Stimulated activated CD4-positive, alpha-beta T cell treated with anti-CD3 and anti-CD28 coated beads, Interleukin-12 subunit alpha, Interleukin-12 subunit beta, amount 100 ng/mL, for 48 hours (primary cell): ENCODE measurements around the gene NR3C2.

Experiments used
- DNase-seq, 3 donors: peaks; one replicate each; pipeline ENCODE4 v3.0.0-alpha.2; 2020; ENCODE audit warnings: low read depth in 2 of 3, low spot score in 1 of 3

NR3C2 gene

DNA sequence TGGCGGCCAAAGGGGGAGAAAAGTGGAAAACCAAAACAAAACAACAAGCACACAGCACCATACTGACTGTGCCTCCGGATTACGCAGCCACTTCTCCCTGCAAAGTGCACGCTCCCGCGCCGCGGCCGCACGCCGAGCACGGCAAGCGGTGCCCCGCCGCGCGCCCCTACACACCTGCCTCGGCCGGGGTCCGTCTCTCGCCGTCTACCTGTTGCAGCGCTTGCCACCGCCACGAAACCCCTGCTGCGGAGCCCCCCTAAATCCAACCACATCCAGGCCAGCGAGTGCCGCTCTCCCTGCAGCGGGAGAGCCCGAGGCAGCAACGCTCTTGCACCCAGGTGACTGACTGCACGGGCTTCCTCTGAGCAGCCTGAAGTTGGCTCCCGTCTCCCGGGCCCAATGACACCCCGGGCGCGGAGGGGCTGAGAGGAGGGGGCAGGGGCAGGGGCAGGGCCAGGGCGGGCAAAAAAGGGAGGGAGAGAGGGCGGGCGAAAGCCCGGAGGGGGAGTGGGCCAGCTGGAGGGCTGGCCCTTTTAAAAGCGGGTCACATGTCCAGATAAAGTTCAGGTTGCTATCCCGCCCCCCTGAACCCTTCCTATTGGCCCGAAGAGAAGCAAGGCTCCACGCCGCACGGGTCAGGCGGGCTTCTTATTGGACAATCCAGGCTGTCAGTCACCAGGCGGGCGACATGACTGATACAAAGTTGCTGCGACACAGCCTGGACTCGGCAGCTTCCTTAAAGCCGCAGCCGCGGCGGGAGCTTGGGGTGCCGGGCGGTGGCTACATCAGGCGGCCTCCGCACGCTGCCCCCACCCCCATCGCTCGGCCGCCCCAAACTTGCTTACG lies at the start of gene NR3C2:
TSS of gene NR3C2 (minus strand) at position 429 of the 846 bp plus-strand sequence.
- DNase-seq: peak; percentile 91 to 93 (median 93)

DNA sequence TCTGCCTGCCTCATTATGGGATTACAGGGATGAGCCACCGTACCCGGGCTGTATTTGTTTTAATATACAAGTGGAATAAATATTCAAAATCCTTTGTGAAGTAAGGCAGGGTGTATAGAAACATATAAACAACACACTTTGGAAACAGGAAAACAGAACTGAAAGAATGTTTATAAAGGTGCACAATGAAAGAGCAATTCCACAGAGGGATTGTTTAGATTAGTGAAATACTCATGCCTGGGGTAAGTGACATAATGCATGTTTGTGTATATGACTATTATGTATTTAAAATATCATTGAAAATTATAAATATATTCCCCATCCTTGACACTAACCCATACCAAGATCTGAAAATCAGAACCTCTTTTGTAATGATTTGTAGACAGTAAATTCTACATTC lies 45.0 kb upstream of the NR3C2 start:
- DNase-seq: no peak

DNA sequence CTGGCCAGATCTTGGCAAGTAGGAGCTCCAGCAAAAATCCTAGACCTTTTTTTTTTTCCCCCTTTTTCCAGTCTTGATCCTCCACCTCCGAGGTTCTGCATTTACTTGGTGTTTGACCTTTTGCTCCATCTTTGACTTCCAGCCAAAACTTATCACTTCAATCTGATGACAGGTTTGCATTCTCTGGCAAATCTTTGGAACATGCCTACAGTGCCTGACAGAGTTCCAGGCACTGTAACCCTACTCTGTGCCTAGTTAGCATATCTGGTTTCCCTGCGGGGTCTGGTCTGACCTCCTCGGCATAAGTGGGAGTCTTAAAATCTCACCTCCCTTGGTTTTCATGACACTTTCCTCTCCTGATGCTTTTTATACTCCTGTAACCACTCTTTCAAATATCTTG lies 39.4 kb upstream of the NR3C2 start:
- DNase-seq: no peak

DNA sequence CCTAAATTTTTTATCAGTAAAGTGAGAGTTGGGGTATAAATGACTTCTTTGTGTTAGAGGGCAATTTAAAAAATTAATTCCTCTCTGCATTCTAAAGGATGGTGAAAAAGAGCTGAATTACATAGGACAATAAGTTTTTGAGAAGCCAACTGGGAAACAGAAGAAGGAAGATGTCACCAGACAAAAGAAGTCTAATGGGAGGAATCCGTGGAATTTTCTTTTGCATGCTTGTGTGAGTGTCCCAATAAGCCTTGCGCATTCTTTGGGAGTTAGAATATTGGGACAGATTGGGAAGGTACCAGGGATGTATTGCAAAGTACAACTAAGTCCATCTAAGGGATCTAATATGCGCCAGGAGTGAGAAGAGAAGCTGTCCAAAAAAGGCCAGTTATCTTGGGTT lies 35.1 kb upstream of the NR3C2 start:
- no peak for DNase-seq

DNA sequence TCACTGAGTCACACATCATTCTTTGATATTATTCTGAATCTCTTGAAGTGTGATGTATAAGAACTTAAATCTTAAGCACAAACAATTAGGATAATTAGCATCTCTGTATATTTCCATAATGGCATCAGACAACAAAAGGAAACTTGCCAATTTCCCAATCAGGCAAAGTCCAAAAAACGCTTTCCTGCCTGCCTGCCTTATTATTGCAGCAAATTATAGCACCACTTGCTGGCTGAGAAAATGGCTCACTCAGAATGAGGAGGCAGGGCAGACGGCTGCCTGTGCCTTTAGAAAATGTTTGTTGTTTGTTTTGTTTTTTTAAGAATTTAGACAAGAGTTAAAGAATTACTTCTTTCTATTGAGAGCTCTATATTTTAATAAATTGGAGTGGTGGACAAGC lies 27.7 kb upstream of the NR3C2 start:
- DNase-seq: no peak

DNA sequence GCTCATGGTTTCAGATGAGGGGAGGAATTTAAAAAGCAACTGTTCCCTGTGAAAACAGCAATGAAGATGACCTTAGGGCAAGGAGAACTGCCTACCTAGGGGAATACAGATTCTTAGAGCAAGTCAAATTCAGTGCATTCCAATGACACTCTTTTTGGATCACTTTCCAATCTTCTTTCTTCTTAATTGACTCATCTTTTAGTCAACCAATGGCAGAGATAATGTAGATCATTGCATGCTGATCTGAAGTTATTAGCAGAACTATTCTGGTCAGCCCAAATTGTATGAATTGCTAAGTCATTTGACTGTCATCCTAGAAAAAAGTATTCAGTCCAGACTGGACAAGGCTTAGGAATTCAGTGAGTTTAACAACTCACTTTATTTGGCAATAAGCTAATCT lies 12.6 kb upstream of the NR3C2 start:
- DNase-seq: no peak

DNA sequence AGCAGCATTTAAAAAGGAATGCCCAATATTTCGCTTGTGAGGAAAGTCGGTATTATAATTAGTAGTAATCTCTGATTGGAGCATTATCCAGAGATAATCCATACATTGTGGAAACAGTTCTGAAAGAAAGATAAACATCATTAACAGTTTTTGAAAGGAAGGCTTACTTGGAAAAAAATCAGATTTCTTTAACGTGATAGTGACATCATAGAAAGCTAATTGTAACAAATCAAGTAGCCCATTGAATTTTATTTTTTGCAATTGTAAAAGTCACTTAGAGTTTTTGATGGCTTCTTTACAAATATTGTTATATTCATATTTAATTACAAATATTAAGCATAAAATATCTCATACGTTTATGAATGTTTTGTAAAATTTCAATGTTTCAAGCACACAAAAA lies 11.6 kb upstream of the NR3C2 start:
- DNase-seq: no peak

DNA sequence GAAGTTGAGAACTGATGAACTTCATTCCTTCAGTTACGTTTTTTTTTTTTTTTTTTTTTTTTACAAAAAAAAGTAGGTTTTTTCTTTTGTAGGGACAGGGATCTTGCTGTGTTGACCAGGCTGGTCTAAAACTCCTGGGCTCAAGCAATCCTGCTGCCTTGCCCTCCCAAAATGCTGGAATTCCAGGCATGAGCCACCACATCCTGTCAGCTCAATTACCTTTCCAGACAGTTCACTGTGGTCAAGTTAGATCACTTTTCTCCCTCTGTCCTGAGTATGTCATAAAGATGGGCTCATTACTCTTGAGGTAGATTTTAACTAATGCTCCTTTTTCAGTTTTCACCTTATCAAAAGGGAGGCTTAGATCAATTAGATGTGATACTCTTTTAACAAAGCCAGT lies 10.8 kb upstream of the NR3C2 start:
- DNase-seq: no peak

DNA sequence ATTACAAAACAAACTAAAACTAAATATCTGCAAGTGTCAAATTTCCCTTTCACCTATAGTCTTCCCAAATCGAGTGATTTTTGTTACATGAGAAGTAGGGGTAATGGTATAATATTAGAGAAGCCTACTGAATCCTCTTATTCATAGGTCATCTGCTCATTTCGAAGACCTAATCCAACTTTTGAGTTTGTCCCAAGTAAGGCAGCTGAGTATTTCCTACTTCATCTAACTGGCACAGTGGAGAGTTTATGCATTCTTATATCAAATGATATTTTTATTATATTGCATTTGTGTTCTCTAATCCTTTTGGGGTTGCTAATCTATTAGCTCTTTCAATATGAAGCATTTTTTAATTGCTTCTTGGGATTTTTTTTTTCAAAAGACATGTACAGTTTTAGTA lies 7.7 kb upstream of the NR3C2 start:
- no peak for DNase-seq

DNA sequence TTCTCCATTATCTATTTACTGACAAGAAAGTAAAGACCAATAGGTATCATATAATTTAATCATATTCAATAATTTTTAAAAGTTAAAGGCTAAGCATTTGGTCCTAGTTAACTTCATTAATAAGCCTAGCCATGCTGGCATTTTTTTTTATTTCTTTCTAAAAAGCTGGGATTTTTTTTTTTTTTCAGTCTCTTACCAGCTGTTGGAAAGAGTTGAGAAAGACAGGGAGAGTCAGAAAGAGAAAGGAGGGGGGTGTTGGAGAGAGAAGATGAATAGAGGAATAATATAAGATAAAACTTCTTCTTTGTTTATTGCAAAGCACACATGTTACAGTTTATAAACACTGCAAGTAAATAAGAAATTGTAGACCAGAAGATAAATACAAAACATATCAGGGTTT lies 5.9 kb upstream of the NR3C2 start:
- no peak for DNase-seq

DNA sequence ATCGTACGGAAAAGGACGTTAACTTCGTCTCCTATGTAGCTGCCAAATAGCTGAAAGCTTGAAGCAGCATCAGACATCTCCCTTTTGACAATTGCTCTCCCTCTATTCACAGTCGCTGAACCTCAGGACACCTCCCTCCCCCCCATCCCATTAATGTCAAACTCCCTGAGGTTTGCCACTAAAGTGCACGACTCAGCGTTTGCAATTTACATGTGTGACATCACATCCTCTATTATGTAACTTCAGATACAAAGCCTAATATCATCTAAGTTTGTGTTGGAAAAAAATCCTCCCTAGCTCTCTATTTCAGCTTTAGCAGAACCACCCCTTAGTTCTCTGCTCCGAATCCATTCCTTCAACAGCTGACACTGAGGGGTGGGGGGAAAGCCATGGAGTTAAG lies 5.5 kb upstream of the NR3C2 start:
- DNase-seq: no peak

DNA sequence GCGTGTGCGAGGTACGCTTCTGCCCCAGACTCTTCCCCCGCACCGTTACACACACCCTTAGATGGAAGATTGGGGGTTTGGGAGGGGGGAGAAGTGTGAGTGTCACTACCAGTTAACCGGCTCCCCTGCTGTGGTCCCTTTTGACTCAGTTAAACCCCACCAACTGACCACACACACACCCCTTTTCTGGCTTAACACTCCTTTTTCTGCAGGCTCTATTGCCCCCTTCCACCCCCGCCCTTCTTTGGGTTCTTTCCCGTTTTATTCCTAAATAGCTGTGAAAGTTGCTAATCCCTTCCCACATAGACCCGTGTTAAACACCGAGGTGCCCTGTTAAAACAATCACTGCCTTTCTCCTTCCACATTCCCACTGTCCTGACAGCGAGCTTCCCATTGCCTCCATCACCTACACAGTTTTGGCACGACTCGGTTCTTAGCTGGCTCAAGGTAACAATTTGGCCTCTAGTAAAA lies 3.7 kb upstream of the NR3C2 start:
- DNase-seq: no peak

DNA sequence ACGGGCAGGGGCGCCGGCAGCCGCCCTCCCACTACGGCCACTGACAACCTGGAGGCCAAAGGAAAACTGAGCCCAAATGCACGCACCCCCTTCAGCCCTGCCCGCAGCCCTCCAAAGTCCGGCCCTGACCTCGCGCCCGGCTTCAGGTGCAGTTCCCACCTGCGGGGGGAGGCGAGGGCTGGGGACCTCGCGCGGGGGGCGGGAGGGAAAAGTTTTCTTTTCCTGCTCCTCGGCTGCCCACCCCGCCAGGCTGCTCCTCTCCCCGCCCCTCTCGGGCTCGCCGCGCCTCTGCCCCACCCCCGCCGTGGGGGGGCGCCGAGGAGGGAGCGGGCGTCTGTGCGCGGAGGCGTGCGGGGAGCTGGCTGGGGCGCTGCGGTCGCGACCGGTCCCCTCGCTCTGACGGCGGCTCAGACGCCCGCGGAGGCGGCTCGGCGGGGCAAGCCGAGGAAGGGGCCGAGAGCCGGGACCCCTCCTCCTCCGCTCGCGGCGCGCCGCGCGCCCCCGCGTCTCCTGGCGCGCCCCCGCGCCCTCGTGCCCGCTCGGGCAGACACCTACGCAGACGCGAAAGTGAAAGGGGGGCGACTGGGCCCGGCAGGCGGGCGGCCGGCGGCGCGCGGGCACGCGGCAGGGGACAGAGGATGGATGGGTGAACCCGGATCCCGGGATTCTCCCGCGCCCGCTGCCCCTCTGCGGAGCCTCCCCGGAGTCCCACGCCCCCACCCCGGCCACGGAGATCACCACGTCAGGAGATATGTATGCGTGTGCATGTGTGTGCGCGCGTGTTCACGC lies 3.1 kb upstream of the NR3C2 start:
- peak in 2 of 3 donors; percentile 34 to 41 for DNase-seq

DNA sequence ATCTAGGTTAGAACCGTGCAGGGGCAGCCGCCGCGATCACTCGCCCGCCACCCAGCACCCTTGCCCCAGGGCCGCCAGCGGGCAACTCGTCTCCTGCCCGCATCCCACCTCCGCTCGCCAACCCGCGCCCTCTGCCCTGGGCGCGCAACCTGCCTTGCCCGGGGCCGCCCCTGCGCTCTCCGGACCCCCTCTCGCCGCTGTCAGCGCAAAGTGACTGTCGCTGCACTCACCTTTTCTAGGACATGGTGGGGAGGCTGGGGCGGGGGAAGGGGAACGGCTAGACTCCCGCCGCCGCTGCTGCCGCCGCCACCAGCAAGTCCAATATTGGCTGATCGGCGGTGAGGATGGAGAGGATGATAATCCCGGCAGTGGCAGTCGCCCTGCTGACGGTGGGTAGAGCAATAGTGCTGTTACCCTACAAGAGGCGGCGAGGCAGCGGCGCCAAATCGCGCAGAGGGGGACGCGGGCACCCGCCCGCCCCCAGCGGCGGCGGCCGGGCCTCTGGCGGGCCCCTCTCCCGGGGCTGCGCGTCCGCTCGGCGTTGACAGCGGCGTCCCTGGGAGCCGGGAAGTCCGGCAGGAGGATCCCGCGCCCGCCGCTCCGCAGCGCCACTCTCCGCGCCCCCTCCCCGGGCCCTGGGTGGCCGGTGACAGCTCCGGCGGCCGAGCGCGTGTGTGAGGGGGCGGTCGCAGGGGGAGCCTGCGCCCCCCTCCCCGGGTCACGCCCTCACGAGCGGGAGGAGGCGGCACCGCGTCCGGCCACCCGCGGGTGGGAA lies 2.3 kb upstream of the NR3C2 start:
- DNase-seq: peak in 2 of 3 donors; percentile 4 to 23

DNA sequence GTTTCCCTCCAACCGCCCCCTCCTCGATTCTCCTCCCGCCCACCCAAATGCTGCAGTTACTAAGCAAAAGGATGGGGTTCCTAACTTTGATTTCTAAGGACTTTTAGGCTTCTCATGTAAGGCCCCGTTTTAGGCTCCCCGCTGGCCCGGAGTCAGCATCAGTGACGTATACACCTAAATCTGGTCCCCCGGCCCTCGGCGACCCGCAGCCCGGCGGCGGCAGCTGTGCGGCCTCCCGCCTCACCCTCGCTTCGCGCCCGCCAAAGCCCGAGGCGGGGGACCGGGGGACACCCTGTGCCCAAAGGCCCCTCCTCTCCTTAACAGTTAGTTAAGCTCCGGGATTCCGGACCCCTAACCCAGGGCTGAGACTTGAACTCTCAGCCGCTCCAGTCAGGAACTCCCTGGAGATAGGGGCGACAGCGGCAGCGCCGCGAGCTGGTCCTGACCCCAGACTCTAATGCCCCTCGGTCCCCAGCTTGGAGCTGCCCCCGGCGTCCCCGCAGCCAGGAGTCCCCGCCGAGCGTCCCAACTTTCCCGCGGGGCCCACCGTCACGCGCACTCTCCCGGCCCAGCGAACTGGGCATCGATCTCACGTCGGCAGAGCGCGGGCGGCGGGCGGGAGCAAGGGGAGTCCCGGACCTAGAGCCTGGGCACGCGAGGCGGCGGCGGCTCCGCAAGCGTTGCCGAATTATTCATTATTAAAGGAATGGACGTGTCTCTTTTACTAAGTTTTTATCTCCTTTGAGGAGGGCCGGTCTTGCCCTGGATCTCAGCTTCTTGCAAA lies 1.5 kb upstream of the NR3C2 start:
- DNase-seq: peak in 1 of 3 donors; percentile 18

DNA sequence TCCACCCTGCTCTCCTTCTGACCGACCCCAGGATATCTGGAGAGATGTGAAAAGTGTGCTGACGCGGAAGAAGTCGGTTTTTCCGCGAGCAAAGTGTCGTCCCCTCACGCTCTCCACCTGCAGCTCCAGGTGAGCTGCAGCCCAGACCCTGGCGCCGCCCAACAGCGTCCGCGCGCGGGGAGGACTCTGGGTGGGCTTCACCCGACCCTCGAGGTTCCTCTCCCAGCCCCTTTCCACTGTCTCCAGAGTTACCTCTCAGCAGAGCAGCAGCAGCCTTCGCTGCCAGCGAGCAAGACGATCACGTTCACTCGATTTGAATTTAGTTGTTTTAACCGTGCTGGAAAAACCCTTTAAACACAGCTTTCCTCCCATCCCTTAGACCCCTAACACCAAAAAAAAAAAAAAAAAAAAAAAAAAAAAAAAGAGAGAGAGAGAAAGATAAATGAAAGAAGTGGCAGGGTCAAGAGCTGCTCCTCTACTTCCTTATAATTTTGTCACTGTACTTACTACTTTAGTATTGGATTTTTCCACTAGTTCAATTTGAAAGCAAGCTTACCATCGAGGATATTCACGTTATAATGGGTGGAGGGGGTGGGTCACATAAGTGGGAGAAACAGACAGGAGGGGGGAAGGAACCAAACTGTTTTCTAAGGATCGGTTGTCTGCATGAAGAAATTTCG lies 758 bp upstream of the NR3C2 start:
- DNase-seq: no peak

DNA sequence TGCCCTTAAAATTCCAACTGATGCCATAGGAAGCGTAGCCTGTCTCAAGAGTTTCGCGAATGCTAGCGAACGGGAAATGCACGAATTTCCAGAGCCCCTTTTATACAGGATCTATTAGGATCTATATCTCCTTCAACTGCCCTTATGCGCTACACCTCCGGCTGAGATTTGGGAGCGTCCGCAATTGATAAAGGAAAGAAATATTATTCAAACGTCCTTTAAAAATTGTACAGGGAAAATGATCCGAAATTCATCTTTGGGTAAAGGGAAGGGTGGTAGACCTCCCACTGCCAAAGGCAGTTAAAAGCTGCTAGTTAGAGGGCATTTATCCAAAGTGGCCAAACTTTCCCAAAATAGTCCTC lies 609 bp downstream of the NR3C2 start:
- no peak for DNase-seq

DNA sequence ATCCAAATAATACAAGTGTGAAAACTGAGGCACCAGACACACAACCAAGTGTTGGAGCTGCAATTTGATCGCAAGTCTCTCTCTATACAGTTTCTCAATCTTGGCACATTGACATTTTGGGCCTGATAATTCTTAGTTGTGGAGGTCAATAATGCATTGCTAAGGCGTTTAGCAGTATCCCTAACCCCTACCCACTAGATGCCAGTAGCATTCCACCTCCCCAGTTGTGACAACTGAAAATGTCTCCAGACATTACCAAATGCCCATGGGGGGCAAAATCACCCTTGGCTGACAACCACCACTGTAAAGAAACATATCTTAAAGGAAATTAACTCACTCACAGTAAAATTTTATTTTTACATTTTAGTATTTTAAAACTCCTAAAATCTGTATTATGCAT lies 4.2 kb downstream of the NR3C2 start:
- no peak for DNase-seq

DNA sequence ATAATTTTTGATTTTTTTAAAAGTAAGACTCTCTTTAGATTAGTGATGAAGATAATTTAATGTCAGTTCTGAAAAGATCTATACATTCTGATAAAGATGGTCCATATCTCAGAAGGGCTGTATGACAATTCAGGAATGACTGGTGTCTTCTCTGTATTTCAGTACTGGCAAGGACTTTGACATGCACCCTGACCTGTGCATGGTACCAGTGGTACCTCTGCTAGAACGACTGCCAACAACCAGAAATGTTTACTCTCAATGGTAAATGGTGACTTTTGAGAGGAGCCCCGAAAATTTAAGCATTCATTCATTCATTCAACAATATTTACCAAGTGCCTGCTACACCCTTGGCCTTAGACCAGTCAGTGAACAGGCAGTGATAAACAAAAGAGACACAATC lies 4.8 kb downstream of the NR3C2 start:
- no peak for DNase-seq

DNA sequence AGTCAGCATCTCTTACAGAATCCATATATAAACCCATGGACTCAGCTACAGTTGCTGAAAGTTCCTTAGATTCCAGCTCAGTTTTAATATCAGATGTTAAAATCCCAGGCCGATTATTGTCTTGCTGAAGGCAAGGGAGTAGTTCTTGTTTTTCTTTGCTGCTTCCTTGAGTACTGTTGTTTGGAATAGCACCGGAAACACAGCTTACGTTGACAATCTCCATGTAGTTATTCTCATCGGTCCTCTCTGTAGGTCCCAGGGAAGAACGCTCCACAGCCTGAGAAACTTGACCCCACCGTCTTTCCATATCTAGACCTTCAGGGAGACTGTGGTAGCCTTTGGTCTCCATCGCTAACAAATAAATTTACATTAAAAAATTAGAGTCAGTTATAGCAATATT lies 5.7 kb downstream of the NR3C2 start:
- DNase-seq: no peak
